Nephron progenitor cell (in vitro differentiated cells): ENCODE results near the gene IL1RN.

Source experiments
- DNase-seq: peaks from one replicate; pipeline ENCODE4 v3.0.0; 2021
- H3K27ac Mint-ChIP-seq: 2 replicates; pipeline ENCODE4 v1.8.0; 2021; ENCODE audit warnings: mild to moderate bottlenecking, moderate library complexity, mixed read lengths
- H3K27me3 Mint-ChIP-seq: 2 replicates; pipeline ENCODE4 v1.8.0; 2021; ENCODE audit warnings: mild to moderate bottlenecking, low read depth, mixed read lengths; ENCODE audit not compliant: poor library complexity
- H3K36me3 Mint-ChIP-seq: 2 replicates; pipeline ENCODE4 v1.8.0; 2021; ENCODE audit warnings: low read depth, mixed read lengths
- H3K4me1 Mint-ChIP-seq: 2 replicates; pipeline ENCODE4 v1.8.0; 2021; ENCODE audit warnings: mixed read lengths
- H3K4me3 Mint-ChIP-seq: 2 replicates; pipeline ENCODE4 v1.8.0; 2021; ENCODE audit warnings: mild to moderate bottlenecking, moderate library complexity, mixed read lengths
- H3K9me3 Mint-ChIP-seq: 2 replicates; pipeline ENCODE4 v1.8.0; 2021; ENCODE audit warnings: mild to moderate bottlenecking, moderate library complexity, mixed read lengths
- CTCF ChIP-seq: fragments of 200-600 bp; sonication (generic); IDR thresholded peaks from 2 replicates; pipeline ENCODE4 v1.5.0; 2021; ENCODE audit warnings: antibody characterized with exemption

The IL1RN gene

GRCh38 chr2:113081488-113082210 is 45.7 kb upstream of the IL1RN start:
- TF ChIP-seq CTCF: no peak
- Mint-ChIP-seq H3K9me3 (no peaks in the 10 kb centered on the region), H3K36me3 (no peaks in the 10 kb centered on the region), H3K4me3 (no peak overlapping the region), H3K27ac (no peak overlapping the region), H3K27me3 (peaks cover 63% of the 10 kb centered on the region), H3K4me1 (peaks cover 18% of the 10 kb centered on the region)
- DNase-seq: no peak

- no peak overlapping the region for H3K27ac Mint-ChIP-seq
- peaks cover 55% of the 10 kb centered on the region for H3K27me3 Mint-ChIP-seq
- peaks cover 7% of the 10 kb centered on the region for H3K4me1 Mint-ChIP-seq
- H3K9me3 Mint-ChIP-seq: no peaks in the 10 kb centered on the region
- no peak for TF ChIP-seq CTCF
- DNase-seq: no peak
- H3K4me3 Mint-ChIP-seq: no peak overlapping the region
- H3K36me3 Mint-ChIP-seq: no peaks in the 10 kb centered on the region
Observed at GRCh38 chr2:113083296-113083695, 44.1 kb upstream of the IL1RN start.

DNA sequence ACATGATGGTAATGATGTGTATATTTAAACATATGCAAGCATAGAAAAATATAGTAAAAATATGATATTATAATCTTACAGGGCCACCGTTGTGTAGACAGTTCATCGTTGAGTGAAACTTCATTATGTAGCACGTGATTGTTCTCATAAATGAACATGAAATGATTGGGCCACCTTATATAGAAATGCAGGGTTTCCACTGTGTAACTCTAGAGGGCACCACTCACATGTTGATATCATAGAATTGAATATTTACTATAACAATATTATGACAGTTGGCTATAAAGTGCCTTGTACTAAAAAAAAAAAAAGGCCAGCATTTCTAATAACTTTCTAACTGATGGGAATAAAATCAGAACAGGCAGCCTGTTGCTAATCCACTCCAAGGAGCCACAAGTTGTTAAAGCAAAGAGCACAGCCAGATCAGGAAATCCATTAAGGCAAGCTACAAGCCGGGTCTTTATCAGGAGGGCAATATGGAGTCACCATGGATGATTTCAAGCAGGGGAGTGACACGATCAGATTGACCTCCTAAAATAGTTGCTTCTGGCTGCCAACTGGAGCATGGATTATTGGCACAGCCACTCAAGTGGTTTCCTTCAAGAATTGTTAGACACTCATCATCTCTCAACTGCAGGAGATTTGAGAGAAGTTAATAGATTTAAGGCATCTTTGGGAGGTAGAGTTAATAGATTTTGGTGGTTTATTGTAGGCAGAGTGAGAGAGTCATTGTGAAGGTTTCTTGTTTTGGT is 43.0 kb upstream of the IL1RN start:
- Mint-ChIP-seq H3K36me3 (no peaks in the 10 kb centered on the region), H3K27ac (no peak overlapping the region), H3K4me3 (no peak overlapping the region), H3K4me1 (no peaks in the 10 kb centered on the region), H3K27me3 (peaks cover 47% of the 10 kb centered on the region), H3K9me3 (no peaks in the 10 kb centered on the region)
- DNase-seq: no peak
- no peak for TF ChIP-seq CTCF

DNA sequence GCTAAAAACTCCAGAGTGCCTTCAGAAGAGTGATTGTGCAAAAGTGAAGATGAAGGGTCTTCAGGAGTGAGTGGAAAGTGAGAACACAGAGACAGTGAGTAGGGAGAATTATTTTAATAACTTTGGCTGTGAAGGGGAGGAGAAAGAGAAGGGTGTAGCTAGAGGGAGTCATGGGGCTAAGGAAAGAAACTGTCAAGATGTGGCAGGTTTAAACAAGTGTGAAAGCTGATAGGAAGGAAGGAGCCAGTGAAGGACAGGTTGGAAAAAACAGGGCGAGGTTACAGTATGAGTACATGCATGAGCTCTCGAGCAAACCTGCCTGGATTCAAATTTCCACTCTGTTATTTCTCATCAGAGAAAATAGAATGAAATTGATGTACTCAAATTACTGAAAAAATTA is 41.9 kb upstream of the IL1RN start:
- peaks cover 41% of the 10 kb centered on the region for H3K27me3 Mint-ChIP-seq
- H3K4me1 Mint-ChIP-seq: no peaks in the 10 kb centered on the region
- H3K36me3 Mint-ChIP-seq: no peaks in the 10 kb centered on the region
- no peaks in the 10 kb centered on the region for H3K9me3 Mint-ChIP-seq
- TF ChIP-seq CTCF: no peak
- H3K27ac Mint-ChIP-seq: no peak overlapping the region
- H3K4me3 Mint-ChIP-seq: no peak overlapping the region
- DNase-seq: no peak

DNA sequence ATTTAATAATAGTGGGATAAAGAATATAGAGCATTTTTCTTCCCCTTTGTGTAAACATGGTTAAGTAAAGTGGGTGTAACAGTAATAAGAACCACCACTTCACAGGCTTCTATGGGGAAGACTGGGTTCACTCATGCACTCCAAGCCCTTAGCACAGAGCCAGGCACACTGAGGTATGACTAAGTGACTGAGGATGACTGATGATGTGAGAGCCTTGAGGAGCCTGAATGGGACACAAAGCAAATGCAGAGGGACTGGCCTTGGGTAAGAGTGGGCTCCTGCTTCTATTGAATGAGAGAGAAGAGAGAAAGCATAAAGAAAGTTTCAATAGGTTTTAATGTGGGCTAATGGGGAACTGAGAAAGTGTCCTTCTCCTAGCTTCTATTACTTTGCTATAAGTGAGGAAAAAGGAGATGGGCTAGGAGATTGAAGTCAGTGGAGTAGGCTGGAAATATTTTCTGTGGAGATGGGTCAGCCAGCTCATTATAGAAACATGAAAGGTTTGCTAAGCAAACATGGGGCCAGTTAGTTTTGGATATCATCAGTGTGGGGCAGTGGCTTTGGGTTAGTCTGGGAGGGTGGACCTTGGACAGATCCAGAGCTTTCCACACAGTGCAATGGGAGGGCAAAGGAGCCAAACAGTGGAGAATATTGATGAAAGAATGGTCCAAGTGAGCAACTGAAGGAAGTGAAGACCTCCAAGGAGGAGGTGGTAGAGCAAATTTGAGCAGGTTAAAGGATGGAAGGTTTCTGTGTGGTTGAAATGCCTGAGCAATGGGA is 39.0 kb upstream of the IL1RN start:
- H3K4me1 Mint-ChIP-seq: no peaks in the 10 kb centered on the region
- no peak for TF ChIP-seq CTCF
- no peak overlapping the region for H3K4me3 Mint-ChIP-seq
- no peak for DNase-seq
- no peak overlapping the region for H3K27ac Mint-ChIP-seq
- no peaks in the 10 kb centered on the region for H3K9me3 Mint-ChIP-seq
- H3K27me3 Mint-ChIP-seq: peaks cover 16% of the 10 kb centered on the region
- H3K36me3 Mint-ChIP-seq: no peaks in the 10 kb centered on the region
